ENCODE measurements around the gene HASPIN. TPM values are rescaled to one million over a fixed set of nuclear protein-coding genes. Genes with fewer than 3 reads are reported as not detected.
A peak's percentile ranks its signal among the peaks of the same experiment; 100 is the strongest.

HASPIN gene
- total and polyA plus RNA-seq, 9 of the 15 experiments (the other 6 are each of a cell fraction or from before 2014, with no cell fraction given) = 0.81 to 13.5 (median 9.9) TPM

DNA sequence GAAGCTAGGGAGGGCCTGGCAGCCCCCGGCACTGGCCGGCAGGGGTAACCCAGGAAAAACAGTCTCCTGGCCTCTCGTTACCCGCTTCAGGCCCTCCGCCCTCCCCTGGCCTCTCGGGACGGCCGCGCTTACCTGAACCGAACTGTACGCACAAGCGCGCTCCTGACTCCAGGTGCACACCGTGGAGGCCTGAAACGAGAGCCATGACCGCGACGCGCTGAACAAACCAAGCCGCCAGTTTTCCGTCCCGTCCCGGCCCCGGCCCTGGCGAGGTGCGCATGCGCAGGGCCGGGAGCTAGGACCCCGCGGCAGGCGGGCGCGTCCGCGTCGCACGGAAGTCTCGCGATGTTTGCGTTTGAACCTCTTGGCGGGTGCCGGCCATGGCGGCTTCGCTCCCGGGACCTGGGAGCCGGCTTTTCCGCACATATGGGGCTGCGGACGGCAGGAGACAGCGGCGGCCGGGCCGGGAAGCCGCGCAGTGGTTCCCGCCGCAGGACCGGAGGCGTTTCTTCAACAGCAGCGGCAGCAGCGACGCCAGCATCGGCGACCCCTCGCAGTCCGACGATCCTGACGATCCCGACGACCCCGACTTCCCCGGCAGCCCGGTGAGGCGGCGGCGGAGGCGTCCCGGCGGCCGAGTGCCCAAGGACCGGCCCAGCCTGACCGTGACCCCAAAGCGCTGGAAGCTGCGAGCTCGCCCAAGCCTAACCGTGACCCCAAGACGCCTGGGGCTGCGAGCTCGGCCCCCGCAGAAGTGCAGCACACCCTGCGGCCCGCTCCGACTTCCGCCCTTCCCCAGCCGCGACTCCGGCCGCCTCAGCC lies at the start of gene HASPIN (continued):
- TF ChIP-seq ARID3A (IDR thresholded peaks at IDR 0.05; ENCODE audit: borderline replicate concordance, low read depth, low read length) (no peak), RREB1 (CRISPR knock-in tag; IDR thresholded peaks at IDR 0.05) (no peak), TSC22D4 (tag; IDR thresholded peaks at IDR 0.05) (no peak), HLTF (IDR thresholded peaks at IDR 0.05) (no peak), POLR3A (IDR thresholded peaks at IDR 0.05; ENCODE audit: borderline replicate concordance, extremely low read depth, insufficient read depth, insufficient read length) (no peak), TBL1XR1 (IDR thresholded peaks at IDR 0.05; ENCODE audit: low read length in 2 of 2) (no peak), KLF6 (CRISPR knock-in tag; IDR thresholded peaks at IDR 0.05; ENCODE audit: borderline replicate concordance) (no peak), TAF7 (tag; IDR thresholded peaks at IDR 0.05) (0 out of 2 replicates have a peak, but pooled peaks have one; percentile 31), STAG1 (CRISPR knock-in tag; IDR thresholded peaks at IDR 0.05; ENCODE audit: borderline replicate concordance) (no peak), ZC3H4 (CRISPR knock-in tag; IDR thresholded peaks at IDR 0.05; ENCODE audit: borderline replicate concordance) (0 out of 2 replicates have a peak, but pooled peaks have one; percentile 68), NKRF (IDR thresholded peaks at IDR 0.05; ENCODE audit: borderline replicate concordance) (peak; percentile 65; the same call in 1 of the 2 replicates), EGR1 (conservative IDR thresholded peaks at IDR 0.05) (peak; percentile 42; the same call in 1 of the 2 replicates), NRF1 (conservative IDR thresholded peaks at IDR 0.05 in 1 of 2, IDR thresholded peaks at IDR 0.05 in 1 of 2) (peak; percentile 97 to 98)
- TF ChIP-seq, protein P1, sequence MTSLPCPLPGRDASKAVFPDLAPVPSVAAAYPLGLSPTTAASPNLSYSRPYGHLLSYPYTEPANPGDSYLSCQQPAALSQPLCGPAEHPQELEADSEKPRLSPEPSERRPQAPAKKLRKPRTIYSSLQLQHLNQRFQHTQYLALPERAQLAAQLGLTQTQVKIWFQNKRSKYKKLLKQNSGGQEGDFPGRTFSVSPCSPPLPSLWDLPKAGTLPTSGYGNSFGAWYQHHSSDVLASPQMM (CRISPR knock-in tag; IDR thresholded peaks at IDR 0.05) = no peak
- TF ChIP-seq, protein P2, sequence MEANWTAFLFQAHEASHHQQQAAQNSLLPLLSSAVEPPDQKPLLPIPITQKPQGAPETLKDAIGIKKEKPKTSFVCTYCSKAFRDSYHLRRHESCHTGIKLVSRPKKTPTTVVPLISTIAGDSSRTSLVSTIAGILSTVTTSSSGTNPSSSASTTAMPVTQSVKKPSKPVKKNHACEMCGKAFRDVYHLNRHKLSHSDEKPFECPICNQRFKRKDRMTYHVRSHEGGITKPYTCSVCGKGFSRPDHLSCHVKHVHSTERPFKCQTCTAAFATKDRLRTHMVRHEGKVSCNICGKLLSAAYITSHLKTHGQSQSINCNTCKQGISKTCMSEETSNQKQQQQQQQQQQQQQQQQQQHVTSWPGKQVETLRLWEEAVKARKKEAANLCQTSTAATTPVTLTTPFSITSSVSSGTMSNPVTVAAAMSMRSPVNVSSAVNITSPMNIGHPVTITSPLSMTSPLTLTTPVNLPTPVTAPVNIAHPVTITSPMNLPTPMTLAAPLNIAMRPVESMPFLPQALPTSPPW (CRISPR knock-in tag; IDR thresholded peaks at IDR 0.05) = peak; percentile 25; the same call in 1 of the 2 replicates
